HepG2 (cell line): Measurements from ENCODE around the gene HEPN1. TPM values are rescaled to one million over a fixed set of nuclear protein-coding genes. Genes with fewer than 3 reads are reported as not detected.

Source experiments
- HNRNPH1 ChIP-seq: fragments of 200-400 bp; formaldehyde crosslinking; optimal IDR thresholded peaks from 2 replicates; pipeline ENCODE3; 2017; ENCODE audit warnings: mild to moderate bottlenecking, low read depth, low read length
- TAF15 ChIP-seq: fragments of 200-400 bp; formaldehyde crosslinking; IDR thresholded peaks from one replicate; pipeline ENCODE4 v1.6.1; 2018; ENCODE audit warnings: mild to moderate bottlenecking, low read depth, low read length; ENCODE audit not compliant: poor library complexity, severe bottlenecking
- TMF1 ChIP-seq: sonication (generic); formaldehyde crosslinking; IDR thresholded peaks from 2 replicates; pipeline ENCODE4 v1.8.1; 2022; ENCODE audit warnings: low read depth, missing genetic modification reagents
- U2AF1 ChIP-seq: fragments of 200-400 bp; formaldehyde crosslinking; optimal IDR thresholded peaks from 2 replicates; pipeline ENCODE3; 2017; ENCODE audit warnings: mild to moderate bottlenecking, low read depth, low read length
- ZNF136 ChIP-seq: sonication (generic); formaldehyde crosslinking; IDR thresholded peaks from 2 replicates; pipeline ENCODE4 v1.8.1; 2022; ENCODE audit warnings: low read depth, mild to moderate bottlenecking, moderate library complexity, missing genetic modification reagents
- ZNF546 ChIP-seq: sonication (generic); formaldehyde crosslinking; conservative IDR thresholded peaks from 2 replicates; pipeline ENCODE4 v1.8.1; 2023; ENCODE audit warnings: mild to moderate bottlenecking, missing genetic modification reagents
- polyA plus RNA-seq, 8 experiments: library from polyadenylated mRNA; depleted of rRNA in 3 of 8; stranded (reverse) in 7 of 8; unstranded in 1 of 8; fragments of >200 nt; fragmentation: Illumina TruSeq in 4 of 8; extraction: Trizol in 4 of 8; gene quantifications; 2 replicates each; pipeline versions ENCODE4 v1.2.1 to v1.2.3, GENCODE V29; 2011 to 2016; ENCODE audit warnings: low read depth in 4 of 8, missing spikeins in 1 of 8, mixed read lengths in 1 of 8; ENCODE audit not compliant: insufficient read depth in 1 of 8
- total RNA-seq, 5 experiments: library from RNA; depleted of rRNA; stranded (reverse); fragments of >200 nt; fragmentation: Illumina TruSeq; extraction: Trizol; gene quantifications; 2 replicates each; pipeline ENCODE4 v1.2.3, GENCODE V29; 2016; ENCODE audit warnings: low read depth in 1 of 5
- TF ChIP-seq, protein P1 (sequence below): sonication (generic); formaldehyde crosslinking; IDR thresholded peaks from 2 replicates; pipeline ENCODE4 v1.5.1; 2020; ENCODE audit warnings: missing genetic modification reagents, mild to moderate bottlenecking, borderline replicate concordance
- TF ChIP-seq, protein P2 (sequence below): sonication (generic); formaldehyde crosslinking; IDR thresholded peaks from 2 replicates; pipeline ENCODE4 v1.4.0; 2020; ENCODE audit warnings: mild to moderate bottlenecking, missing genetic modification reagents
- TF ChIP-seq, protein P3 (sequence below): sonication (generic); formaldehyde crosslinking; IDR thresholded peaks from 2 replicates; pipeline ENCODE4 v1.5.0; 2020; ENCODE audit warnings: mild to moderate bottlenecking, missing genetic modification reagents

The HEPN1 gene
- total and polyA plus RNA-seq, 2 of the 13 experiments (the other 11 are each of a cell fraction or from before 2014, with no cell fraction given): not detected

DNA sequence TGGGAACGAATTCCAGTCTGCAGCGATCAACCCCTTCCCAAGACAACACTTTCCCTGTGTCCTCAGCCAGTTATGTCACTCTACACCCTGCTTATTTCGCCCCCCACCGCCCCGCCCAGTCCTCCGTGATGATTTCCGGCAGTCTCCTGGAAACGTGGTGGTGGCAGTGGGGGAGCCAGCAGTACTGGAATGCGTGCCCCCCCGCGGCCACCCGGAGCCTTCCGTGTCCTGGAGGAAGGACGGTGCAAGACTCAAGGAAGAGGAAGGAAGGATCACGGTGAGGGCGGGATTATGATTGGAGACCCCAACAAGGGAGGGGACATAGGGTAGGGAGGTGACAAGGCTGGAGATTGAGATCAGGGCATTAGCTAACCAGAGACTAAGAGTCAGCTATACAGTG, 49.7 kb upstream of the HEPN1 start (continued):
- TF ChIP-seq, protein P1, sequence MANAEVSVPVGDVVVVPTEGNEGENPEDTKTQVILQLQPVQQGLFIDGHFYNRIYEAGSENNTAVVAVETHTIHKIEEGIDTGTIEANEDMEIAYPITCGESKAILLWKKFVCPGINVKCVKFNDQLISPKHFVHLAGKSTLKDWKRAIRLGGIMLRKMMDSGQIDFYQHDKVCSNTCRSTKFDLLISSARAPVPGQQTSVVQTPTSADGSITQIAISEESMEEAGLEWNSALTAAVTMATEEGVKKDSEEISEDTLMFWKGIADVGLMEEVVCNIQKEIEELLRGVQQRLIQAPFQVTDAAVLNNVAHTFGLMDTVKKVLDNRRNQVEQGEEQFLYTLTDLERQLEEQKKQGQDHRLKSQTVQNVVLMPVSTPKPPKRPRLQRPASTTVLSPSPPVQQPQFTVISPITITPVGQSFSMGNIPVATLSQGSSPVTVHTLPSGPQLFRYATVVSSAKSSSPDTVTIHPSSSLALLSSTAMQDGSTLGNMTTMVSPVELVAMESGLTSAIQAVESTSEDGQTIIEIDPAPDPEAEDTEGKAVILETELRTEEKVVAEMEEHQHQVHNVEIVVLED: no peak
- TF ChIP-seq ZNF546 (CRISPR knock-in tag) (no peak), TAF15 (no peak), ZNF136 (CRISPR knock-in tag) (no peak), HNRNPH1 (no peak), U2AF1 (no peak), TMF1 (CRISPR knock-in tag) (no peak)
- TF ChIP-seq, protein P2, sequence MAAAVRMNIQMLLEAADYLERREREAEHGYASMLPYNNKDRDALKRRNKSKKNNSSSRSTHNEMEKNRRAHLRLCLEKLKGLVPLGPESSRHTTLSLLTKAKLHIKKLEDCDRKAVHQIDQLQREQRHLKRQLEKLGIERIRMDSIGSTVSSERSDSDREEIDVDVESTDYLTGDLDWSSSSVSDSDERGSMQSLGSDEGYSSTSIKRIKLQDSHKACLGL (CRISPR knock-in tag): no peak
- TF ChIP-seq, protein P3, sequence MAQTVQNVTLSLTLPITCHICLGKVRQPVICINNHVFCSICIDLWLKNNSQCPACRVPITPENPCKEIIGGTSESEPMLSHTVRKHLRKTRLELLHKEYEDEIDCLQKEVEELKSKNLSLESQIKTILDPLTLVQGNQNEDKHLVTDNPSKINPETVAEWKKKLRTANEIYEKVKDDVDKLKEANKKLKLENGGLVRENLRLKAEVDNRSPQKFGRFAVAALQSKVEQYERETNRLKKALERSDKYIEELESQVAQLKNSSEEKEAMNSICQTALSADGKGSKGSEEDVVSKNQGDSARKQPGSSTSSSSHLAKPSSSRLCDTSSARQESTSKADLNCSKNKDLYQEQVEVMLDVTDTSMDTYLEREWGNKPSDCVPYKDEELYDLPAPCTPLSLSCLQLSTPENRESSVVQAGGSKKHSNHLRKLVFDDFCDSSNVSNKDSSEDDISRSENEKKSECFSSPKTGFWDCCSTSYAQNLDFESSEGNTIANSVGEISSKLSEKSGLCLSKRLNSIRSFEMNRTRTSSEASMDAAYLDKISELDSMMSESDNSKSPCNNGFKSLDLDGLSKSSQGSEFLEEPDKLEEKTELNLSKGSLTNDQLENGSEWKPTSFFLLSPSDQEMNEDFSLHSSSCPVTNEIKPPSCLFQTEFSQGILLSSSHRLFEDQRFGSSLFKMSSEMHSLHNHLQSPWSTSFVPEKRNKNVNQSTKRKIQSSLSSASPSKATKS (CRISPR knock-in tag): no peak
